Measurements from ENCODE around the gene KRT25.
A peak's percentile ranks its signal among the peaks of the same experiment; 100 is the strongest.
"Not testable (repeated sequence)": the region's sequence is repeated elsewhere in the genome, so short reads cannot be mapped to it uniquely, and the experiment has no call there.

Gene KRT25

GRCh38 chr17:40748666-40749065 lies 6.5 kb downstream of the KRT25 start:
- not testable (repeated sequence) for H3K56ac ChIP-seq (ENCODE audit: low read length); H3K36me3 ChIP-seq (ENCODE audit: control insufficient read depth, insufficient read depth, low read length); H3K18ac ChIP-seq (ENCODE audit: low read length); H3K4me2 ChIP-seq (ENCODE audit: low read length); H3K79me2 ChIP-seq (ENCODE audit: control insufficient read depth, insufficient read depth, low read length); H3K27me3 ChIP-seq (ENCODE audit: insufficient read depth, low read length, poor library complexity); H3K4me1 ChIP-seq (ENCODE audit: control insufficient read depth, low read depth, low read length); H3K4me3 ChIP-seq (ENCODE audit: low read length); H3K9ac ChIP-seq (ENCODE audit: low read length); H2AK5ac ChIP-seq (ENCODE audit: low read length); H2BK15ac ChIP-seq (replicated peaks; ENCODE audit: low read depth); H3K23ac ChIP-seq (ENCODE audit: low read length); H4K8ac ChIP-seq (ENCODE audit: low read depth, low read length); H3K79me1 ChIP-seq (ENCODE audit: low read length); H2BK5ac ChIP-seq (ENCODE audit: low read length); H3K27ac ChIP-seq (ENCODE audit: low read depth, low read length); H2BK120ac ChIP-seq (ENCODE audit: low read depth, low read length); DNase-seq; H4K5ac ChIP-seq (ENCODE audit: low read length); H3K4ac ChIP-seq (ENCODE audit: low read depth, low read length)
- WGBS (ENCODE audit: extremely low coverage, insufficient coverage, low lambda C conversion rate), result no CpG with 5 or more reads among the region's 1 CpG

GRCh38 chr17:40738553-40738952 lies 16.6 kb downstream of the KRT25 start:
- Histone ChIP-seq H3K27me3 (ENCODE audit: insufficient read depth, low read length, poor library complexity) (no peaks in the 10 kb centered on the region), H2BK5ac (ENCODE audit: low read length) (no peak overlapping the region), H3K4ac (ENCODE audit: low read depth, low read length) (no peak overlapping the region), H3K79me2 (ENCODE audit: control insufficient read depth, insufficient read depth, low read length) (no peaks in the 10 kb centered on the region), H3K27ac (ENCODE audit: low read depth, low read length) (no peak overlapping the region), H3K4me3 (ENCODE audit: low read length) (no peak overlapping the region), H3K4me1 (ENCODE audit: control insufficient read depth, low read depth, low read length) (no peaks in the 10 kb centered on the region), H3K9ac (ENCODE audit: low read length) (no peak overlapping the region), H2AK5ac (ENCODE audit: low read length) (no peak overlapping the region), H2BK15ac (replicated peaks; ENCODE audit: low read depth) (no peak overlapping the region), H3K56ac (ENCODE audit: low read length) (no peak overlapping the region), H3K4me2 (ENCODE audit: low read length) (no peak overlapping the region), H3K36me3 (ENCODE audit: control insufficient read depth, insufficient read depth, low read length) (no peaks in the 10 kb centered on the region), H4K5ac (ENCODE audit: low read length) (no peak overlapping the region), H3K79me1 (ENCODE audit: low read length) (no peaks in the 10 kb centered on the region), H3K23ac (ENCODE audit: low read length) (no peak overlapping the region), H2BK120ac (ENCODE audit: low read depth, low read length) (no peak overlapping the region), H4K8ac (ENCODE audit: low read depth, low read length) (no peak overlapping the region), H3K18ac (ENCODE audit: low read length) (no peak overlapping the region)
- no CpG with 5 or more reads among the region's 4 CpGs for WGBS (ENCODE audit: extremely low coverage, insufficient coverage, low lambda C conversion rate)
- no peak for DNase-seq

GRCh38 chr17:40735016-40735415 lies 20.1 kb downstream of the KRT25 start:
- Histone ChIP-seq H3K9ac (ENCODE audit: low read length) (no peak overlapping the region), H3K79me2 (ENCODE audit: control insufficient read depth, insufficient read depth, low read length) (no peaks in the 10 kb centered on the region), H3K79me1 (ENCODE audit: low read length) (no peaks in the 10 kb centered on the region), H2BK15ac (replicated peaks; ENCODE audit: low read depth) (no peak overlapping the region), H3K4me1 (ENCODE audit: control insufficient read depth, low read depth, low read length) (no peaks in the 10 kb centered on the region), H3K4me3 (ENCODE audit: low read length) (no peak overlapping the region), H3K4me2 (ENCODE audit: low read length) (no peak overlapping the region), H3K27me3 (ENCODE audit: insufficient read depth, low read length, poor library complexity) (no peaks in the 10 kb centered on the region), H3K27ac (ENCODE audit: low read depth, low read length) (peak overlapping the region; percentile 23), H2BK120ac (ENCODE audit: low read depth, low read length) (no peak overlapping the region), H4K8ac (ENCODE audit: low read depth, low read length) (no peak overlapping the region), H3K4ac (ENCODE audit: low read depth, low read length) (no peak overlapping the region), H2AK5ac (ENCODE audit: low read length) (no peak overlapping the region), H3K56ac (ENCODE audit: low read length) (no peak overlapping the region), H4K5ac (ENCODE audit: low read length) (no peak overlapping the region), H3K36me3 (ENCODE audit: control insufficient read depth, insufficient read depth, low read length) (no peaks in the 10 kb centered on the region), H2BK5ac (ENCODE audit: low read length) (no peak overlapping the region), H3K23ac (ENCODE audit: low read length) (no peak overlapping the region), H3K18ac (ENCODE audit: low read length) (no peak overlapping the region)
- no CpG with 5 or more reads among the region's 1 CpG for WGBS (ENCODE audit: extremely low coverage, insufficient coverage, low lambda C conversion rate)
- no peak for DNase-seq

- WGBS (ENCODE audit: extremely low coverage, insufficient coverage, low lambda C conversion rate), result no CpG with 5 or more reads among the region's 6 CpGs
- Histone ChIP-seq H3K4ac (ENCODE audit: low read depth, low read length) (no peak overlapping the region), H2BK120ac (ENCODE audit: low read depth, low read length) (no peak overlapping the region), H3K4me2 (ENCODE audit: low read length) (no peak overlapping the region), H4K5ac (ENCODE audit: low read length) (no peak overlapping the region), H2BK15ac (replicated peaks; ENCODE audit: low read depth) (no peak overlapping the region), H3K23ac (ENCODE audit: low read length) (no peak overlapping the region), H2AK5ac (ENCODE audit: low read length) (no peak overlapping the region), H3K27ac (ENCODE audit: low read depth, low read length) (no peak overlapping the region), H3K79me2 (ENCODE audit: control insufficient read depth, insufficient read depth, low read length) (no peaks in the 10 kb centered on the region), H3K36me3 (ENCODE audit: control insufficient read depth, insufficient read depth, low read length) (no peaks in the 10 kb centered on the region), H4K8ac (ENCODE audit: low read depth, low read length) (no peak overlapping the region), H3K4me1 (ENCODE audit: control insufficient read depth, low read depth, low read length) (no peaks in the 10 kb centered on the region), H3K18ac (ENCODE audit: low read length) (no peak overlapping the region), H3K56ac (ENCODE audit: low read length) (no peak overlapping the region), H3K9ac (ENCODE audit: low read length) (no peak overlapping the region), H2BK5ac (ENCODE audit: low read length) (no peak overlapping the region), H3K79me1 (ENCODE audit: low read length) (no peaks in the 10 kb centered on the region), H3K27me3 (ENCODE audit: insufficient read depth, low read length, poor library complexity) (no peaks in the 10 kb centered on the region), H3K4me3 (ENCODE audit: low read length) (no peak overlapping the region)
- no peak for DNase-seq
Observed at GRCh38 chr17:40734018-40734417, 21.1 kb downstream of the KRT25 start.

GRCh38 chr17:40730970-40731369 lies 24.2 kb downstream of the KRT25 start:
- no peak overlapping the region for H4K5ac ChIP-seq (ENCODE audit: low read length)

GRCh38 chr17:40727447-40728231 lies 27.5 kb downstream of the KRT25 start:
- Histone ChIP-seq H3K79me2 (ENCODE audit: control insufficient read depth, insufficient read depth, low read length) (no peaks in the 10 kb centered on the region), H2BK120ac (ENCODE audit: low read depth, low read length) (no peak overlapping the region), H2BK15ac (replicated peaks; ENCODE audit: low read depth) (no peak overlapping the region), H4K5ac (ENCODE audit: low read length) (no peak overlapping the region), H3K56ac (ENCODE audit: low read length) (no peak overlapping the region), H3K27ac (ENCODE audit: low read depth, low read length) (no peak overlapping the region), H3K9ac (ENCODE audit: low read length) (no peak overlapping the region), H3K36me3 (ENCODE audit: control insufficient read depth, insufficient read depth, low read length) (no peaks in the 10 kb centered on the region), H3K27me3 (ENCODE audit: insufficient read depth, low read length, poor library complexity) (no peaks in the 10 kb centered on the region), H3K4me3 (ENCODE audit: low read length) (no peak overlapping the region), H4K8ac (ENCODE audit: low read depth, low read length) (no peak overlapping the region), H3K4me1 (ENCODE audit: control insufficient read depth, low read depth, low read length) (no peaks in the 10 kb centered on the region), H3K4ac (ENCODE audit: low read depth, low read length) (no peak overlapping the region), H2BK5ac (ENCODE audit: low read length) (no peak overlapping the region), H3K18ac (ENCODE audit: low read length) (no peak overlapping the region), H2AK5ac (ENCODE audit: low read length) (no peak overlapping the region), H3K4me2 (ENCODE audit: low read length) (no peak overlapping the region), H3K23ac (ENCODE audit: low read length) (no peak overlapping the region), H3K79me1 (ENCODE audit: low read length) (no peaks in the 10 kb centered on the region)
- no CpG with 5 or more reads among the region's 8 CpGs for WGBS (ENCODE audit: extremely low coverage, insufficient coverage, low lambda C conversion rate)
- no peak for DNase-seq

More at GRCh38 chr17:40730970-40731369, 24.2 kb downstream of the KRT25 start:
- Histone ChIP-seq H3K23ac (ENCODE audit: low read length) (no peak overlapping the region), H3K4me1 (ENCODE audit: control insufficient read depth, low read depth, low read length) (no peaks in the 10 kb centered on the region), H3K9ac (ENCODE audit: low read length) (no peak overlapping the region), H4K8ac (ENCODE audit: low read depth, low read length) (no peak overlapping the region), H2BK15ac (replicated peaks; ENCODE audit: low read depth) (no peak overlapping the region), H3K79me2 (ENCODE audit: control insufficient read depth, insufficient read depth, low read length) (no peaks in the 10 kb centered on the region), H3K27me3 (ENCODE audit: insufficient read depth, low read length, poor library complexity) (no peaks in the 10 kb centered on the region), H2AK5ac (ENCODE audit: low read length) (no peak overlapping the region), H3K56ac (ENCODE audit: low read length) (no peak overlapping the region), H3K18ac (ENCODE audit: low read length) (no peak overlapping the region), H3K27ac (ENCODE audit: low read depth, low read length) (no peak overlapping the region), H3K36me3 (ENCODE audit: control insufficient read depth, insufficient read depth, low read length) (no peaks in the 10 kb centered on the region), H2BK120ac (ENCODE audit: low read depth, low read length) (no peak overlapping the region), H3K4me2 (ENCODE audit: low read length) (no peak overlapping the region), H3K4ac (ENCODE audit: low read depth, low read length) (no peak overlapping the region), H2BK5ac (ENCODE audit: low read length) (no peak overlapping the region), H3K79me1 (ENCODE audit: low read length) (no peaks in the 10 kb centered on the region), H3K4me3 (ENCODE audit: low read length) (no peak overlapping the region)
- WGBS (ENCODE audit: extremely low coverage, insufficient coverage, low lambda C conversion rate), result no CpG with 5 or more reads among the region's 1 CpG
- DNase-seq, result no peak
